LoVo (cell line): Measurements from ENCODE around the gene VWA5B2.
A peak's percentile ranks its signal among the peaks of the same experiment; 100 is the strongest.

Source experiments
- DNase-seq: peaks from one replicate; pipeline ENCODE4 v3.0.0-alpha.2; 2016; ENCODE audit warnings: low spot score

VWA5B2 gene

DNA sequence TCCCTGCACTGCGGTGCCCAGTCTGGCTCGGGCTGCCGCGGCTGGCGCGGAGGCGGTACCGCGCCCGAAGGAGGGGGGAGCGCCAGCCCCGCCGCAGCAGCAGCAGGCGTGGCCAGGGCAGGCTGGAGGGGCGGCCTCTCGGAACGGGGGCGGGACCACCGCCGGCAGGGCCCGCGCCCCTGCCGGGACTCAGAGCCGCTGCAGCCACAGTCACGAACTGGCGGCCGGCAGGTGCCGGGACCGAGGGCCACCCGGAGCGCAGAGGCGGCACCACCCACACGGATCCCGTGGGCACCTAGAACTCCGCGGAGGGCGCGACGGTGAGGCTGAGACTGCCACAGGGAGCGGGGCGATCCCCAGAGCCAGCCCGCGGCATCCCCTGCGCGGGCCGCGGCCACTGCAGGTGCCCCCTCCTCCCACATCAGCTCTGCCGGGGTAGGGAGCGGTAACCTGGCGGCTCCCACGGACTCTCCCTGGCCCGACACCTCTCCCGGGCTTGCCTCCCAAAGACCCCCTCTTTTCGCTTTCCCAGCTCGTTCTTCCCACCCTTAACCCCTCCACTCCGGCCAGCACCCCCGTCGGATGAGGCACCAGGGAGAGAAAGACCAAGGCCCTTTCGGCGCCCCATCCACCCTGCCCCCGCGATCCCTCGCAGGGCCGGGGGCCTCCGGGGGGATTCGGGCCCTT is at the start of gene VWA5B2:
Gene VWA5B2, plus strand, starts transcription at position 192 of the 687 bp plus-strand sequence. CDS start 944 bp downstream, outside the sequence.
- DNase-seq, result peak; percentile 85

DNA sequence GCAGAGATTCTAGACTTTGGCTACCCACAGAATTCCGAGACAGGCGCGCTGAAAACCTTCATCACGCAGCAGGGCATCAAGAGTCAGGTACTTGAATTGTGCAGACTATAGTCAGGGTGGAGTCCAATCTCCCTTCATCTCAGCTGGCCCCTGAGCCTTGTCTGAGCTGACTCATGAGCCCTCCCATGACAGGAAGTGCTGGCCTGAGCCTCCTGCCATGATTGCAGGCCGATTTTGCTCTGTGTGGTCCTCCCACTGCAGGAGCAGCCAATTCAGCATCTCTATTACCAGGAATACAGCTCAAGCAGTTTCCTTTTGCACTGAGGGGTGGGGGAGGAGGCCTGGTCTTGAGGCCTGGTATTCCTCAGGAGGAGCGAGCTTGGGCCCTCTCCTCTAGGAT is 49.2 kb upstream of the VWA5B2 start:
- no peak for DNase-seq

DNA sequence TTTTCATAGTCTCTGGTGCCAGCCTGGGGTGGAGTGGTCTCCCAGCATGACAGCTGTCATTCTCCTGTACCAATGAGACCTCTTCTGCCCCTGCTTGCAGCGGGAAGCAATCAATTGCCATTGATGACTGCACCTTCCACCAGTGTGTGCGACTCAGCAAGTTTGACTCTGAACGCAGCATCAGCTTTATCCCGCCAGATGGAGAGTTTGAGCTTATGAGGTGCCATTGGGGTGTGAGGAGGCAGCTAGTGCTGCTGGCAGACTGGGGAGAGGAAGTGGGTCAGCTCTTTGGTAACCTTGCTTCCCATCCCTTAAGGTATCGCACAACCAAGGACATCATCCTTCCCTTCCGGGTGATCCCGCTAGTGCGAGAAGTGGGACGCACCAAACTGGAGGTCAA is 47.8 kb upstream of the VWA5B2 start:
- DNase-seq, result no peak

DNA sequence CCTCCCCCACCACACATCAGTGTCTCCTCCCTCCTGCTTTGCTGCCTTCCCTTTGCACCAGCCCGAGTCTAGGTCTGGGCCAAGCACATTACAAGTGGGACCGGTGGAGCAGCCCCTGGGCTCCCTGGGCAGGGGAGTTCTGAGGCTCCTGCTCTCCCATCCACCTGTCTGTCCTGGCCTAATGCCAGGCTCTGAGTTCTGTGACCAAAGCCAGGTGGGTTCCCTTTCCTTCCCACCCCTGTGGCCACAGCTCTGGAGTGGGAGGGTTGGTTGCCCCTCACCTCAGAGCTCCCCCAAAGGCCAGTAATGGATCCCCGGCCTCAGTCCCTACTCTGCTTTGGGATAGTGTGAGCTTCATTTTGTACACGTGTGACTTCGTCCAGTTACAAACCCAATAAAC is 45.7 kb upstream of the VWA5B2 start:
- DNase-seq, result no peak

DNA sequence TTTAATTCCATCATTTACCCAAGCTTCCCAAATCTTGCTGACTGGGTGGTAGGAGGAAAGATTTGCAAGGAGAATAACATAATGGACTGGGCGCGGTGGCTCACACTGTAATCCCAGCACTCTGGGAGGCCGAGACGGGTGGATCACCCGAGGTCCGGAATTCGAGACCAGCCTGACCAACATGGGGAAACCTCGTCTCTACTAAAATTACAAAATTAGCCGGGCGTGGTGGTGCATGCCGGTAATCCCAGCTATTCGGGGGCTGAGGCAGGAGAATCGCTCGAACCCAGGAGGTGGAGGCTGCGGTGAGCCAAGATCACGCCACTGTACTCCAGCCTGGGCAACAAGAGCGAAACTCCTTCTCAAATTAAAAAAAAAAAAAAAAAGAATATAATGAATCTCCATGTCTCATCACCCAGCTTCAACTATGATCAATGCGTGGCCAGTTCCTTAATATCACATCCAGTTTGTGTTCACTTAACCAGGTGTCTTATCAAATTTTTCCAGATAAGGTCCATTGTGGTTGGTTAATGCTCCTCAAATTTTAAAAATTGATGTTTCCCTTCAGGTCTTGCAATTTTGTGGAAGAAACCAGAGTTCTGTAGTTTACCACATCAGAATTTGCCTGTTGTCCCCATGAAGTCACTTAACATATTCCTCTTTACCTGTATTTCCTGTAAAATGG is 44.7 kb upstream of the VWA5B2 start:
- no peak for DNase-seq

DNA sequence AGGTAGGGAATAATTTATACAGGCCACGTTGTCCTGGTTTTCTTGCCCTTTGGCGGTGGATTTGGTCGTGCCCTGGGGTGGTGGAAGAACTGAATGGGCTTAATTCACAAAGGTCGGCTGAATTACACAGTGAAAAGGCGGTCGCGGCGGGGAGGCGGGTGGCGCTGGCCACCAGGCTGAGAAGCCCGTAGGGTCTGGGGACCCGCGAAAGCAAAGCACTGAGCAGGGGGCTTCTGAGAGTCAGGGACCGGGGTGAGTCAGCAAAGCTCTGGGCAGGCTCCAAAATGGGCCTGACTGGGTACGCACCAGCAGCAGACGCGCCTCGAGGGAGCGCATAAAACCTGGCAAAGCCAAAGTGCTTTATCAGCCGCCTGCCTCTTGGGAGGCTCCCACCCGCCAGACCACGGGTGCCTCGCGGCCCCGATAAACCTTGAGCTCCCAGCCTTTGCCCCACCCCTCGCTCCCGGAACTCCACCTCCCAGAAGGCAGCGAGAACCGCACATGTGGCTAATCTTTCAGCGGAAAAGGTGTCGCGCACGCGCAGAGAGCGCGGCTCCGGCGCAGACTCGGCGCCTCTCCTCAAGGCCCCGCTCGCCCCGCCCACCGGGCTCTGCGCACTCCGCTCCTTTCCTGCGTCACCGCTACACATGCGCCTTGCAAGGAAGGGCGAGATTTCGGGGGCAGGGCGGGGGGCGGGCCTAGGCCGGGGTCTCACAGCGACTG is 43.8 kb upstream of the VWA5B2 start:
- peak; percentile 99 for DNase-seq

DNA sequence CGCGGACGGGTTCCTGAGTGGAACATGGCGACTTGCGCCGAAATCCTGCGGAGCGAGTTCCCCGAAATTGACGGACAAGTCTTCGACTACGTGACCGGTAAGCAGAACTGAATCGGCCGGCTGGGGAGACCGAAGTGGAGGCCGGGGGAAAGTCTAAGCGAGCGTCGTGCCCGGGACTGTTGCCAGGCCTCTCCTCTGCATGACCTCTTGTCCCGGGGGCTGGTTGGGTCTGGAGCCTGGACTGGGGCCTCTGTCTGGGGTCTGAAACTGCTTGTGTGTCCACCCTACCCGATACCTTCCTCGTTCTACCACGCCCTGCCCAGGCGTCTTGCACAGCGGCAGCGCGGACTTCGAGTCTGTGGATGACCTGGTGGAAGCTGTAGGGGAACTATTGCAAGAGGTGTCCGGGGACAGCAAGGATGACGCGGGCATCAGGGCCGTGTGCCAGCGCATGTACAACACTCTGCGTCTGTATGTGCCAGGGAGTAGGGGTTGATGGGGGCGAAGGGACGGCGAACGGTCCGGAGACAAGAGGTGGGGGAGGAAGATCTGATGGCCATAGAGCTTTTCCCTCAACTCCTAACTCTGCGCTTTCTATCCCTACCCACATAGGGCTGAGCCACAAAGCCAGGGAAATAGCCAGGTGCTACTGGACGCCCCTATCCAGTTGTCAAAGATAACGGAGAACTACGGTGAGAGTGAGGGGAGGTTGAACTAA is 43.0 kb upstream of the VWA5B2 start, which contains the start of gene ABCF3:
Gene ABCF3, plus strand, starts transcription at position 16 of the 718 bp plus-strand sequence. Its CDS starts 9 bp downstream, at position 25.
- no peak for DNase-seq

DNA sequence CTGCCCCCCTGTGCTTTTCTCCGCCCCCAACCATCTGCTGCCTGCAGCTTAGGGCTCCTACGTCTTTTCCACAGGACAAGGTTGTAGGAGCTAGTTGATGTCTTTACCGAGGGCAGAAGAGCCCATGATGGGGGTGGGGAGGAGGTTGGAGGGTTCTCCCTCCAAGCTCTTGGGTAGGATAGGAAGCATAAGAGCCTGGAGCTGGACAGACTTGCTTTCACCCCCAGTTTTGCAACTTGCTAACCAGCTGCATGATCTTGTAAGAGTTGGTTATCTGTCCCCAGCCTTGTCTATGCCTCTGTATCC is 42.5 kb upstream of the VWA5B2 start:
- DNase-seq, result no peak

DNA sequence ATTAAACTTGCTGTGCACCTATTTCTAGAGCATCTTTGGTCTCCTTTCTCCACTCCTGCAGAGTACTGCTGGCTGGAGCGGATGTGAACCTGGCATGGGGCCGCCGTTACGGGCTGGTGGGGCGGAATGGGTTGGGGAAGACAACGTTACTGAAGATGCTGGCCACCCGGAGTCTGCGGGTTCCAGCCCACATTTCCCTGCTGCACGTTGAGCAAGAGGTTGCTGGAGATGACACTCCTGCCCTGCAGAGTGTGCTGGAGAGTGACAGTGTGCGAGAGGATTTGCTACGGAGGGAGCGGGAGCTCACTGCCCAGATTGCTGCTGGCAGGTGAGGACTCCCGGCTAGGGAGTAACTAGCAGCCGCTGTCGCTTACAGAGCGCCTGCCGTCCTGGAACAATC is 41.3 kb upstream of the VWA5B2 start:
- no peak for DNase-seq

DNA sequence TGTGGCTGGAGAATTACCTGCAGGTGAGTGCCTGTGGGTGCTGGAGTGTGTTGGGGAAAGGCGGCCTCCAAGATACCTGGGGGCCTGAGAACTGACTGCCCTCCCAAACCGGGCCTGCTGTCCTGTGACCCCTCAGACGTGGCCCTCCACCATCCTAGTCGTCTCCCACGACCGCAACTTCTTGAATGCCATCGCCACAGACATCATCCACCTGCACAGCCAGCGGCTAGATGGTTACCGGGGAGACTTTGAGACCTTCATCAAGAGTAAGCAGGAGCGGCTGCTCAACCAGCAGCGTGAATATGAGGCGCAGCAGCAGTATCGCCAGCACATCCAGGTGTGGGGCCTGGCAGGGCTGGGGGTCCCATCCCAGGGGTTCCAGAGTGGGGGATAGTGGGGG is 40.0 kb upstream of the VWA5B2 start:
- no peak for DNase-seq

DNA sequence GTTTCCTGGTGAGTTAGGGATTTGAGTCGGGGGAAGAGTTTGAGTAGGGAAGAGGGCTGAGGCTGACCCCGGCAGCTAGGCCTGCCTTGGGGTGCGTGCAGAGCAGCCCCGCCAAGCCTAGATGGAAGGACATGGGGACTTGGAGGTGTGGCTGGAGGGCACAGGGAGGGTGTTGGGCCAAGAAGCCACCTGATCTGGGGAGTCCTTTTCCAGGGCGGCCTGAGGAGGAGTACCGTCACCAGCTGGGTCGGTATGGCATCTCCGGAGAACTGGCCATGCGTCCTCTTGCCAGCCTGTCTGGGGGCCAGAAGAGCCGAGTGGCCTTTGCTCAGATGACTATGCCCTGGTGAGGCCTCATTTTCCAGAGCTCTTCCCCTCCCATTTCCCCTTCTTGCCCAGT is 36.5 kb upstream of the VWA5B2 start:
- DNase-seq, result no peak

DNA sequence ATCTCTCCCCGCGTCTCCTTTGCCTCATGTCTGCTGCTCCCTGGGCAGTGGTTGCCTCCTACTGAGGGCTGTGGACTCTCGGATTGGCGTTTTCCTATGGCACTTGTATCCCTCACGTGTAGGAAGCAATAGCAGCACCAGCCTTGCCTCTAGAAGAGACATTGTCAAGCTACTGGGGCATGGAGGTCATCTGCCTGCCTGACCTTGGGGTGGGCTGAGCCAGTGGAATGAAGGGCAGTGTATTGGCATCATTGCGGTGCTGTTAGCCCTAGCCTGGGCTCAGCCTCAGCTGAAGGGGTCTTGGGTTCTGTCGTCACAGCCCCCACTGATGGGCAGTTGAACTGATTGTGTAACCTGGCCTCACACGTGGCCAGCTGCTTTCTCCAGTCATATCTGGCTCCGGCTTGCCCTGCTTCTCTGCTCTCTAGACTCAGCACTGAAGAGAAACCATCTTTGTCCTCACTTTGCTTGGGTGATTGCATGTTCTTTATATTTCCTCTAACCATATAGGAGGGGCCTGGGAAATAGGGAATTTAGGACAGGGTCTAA is 35.3 kb upstream of the VWA5B2 start:
- DNase-seq, result no peak

DNA sequence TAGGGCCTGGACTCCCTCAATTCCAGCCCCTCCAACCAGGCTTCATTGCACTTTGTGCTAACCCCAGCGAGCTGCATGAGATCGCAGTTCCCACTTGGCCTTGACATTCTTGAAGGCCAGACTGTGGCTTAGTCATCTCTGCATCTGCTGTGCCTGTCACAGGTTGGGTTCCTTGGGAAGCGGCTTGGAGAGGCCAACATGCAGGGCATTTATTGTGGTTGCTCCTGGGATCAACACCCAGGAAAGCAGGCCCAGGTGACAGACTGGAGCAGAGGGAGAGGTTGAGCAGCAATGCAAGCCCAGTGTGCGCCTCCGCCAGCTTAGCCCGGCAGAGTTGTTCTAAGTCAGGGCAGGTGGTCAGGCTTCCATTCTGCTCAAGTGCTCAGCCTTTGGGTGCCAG is 32.8 kb upstream of the VWA5B2 start:
- DNase-seq, result no peak

DNA sequence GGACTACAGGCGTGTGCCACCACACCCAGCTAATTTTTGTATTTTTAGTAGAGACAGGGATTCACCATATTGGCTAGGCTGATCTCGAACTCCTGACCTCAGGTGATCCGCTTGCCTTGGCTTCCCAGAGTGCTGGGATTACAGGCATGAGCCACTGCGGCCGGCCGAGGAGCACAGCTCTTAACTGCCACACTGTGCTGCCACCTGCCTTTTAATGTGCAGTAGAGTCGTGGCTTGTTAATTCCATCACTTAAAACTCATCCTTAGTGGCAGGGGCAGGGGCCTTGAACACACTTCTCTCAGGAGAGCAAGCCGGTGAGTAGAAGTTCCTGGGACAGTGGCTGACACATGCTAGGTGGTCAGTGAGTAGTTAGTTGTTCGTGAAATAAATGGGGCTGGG is 30.9 kb upstream of the VWA5B2 start:
- DNase-seq, result no peak

DNA sequence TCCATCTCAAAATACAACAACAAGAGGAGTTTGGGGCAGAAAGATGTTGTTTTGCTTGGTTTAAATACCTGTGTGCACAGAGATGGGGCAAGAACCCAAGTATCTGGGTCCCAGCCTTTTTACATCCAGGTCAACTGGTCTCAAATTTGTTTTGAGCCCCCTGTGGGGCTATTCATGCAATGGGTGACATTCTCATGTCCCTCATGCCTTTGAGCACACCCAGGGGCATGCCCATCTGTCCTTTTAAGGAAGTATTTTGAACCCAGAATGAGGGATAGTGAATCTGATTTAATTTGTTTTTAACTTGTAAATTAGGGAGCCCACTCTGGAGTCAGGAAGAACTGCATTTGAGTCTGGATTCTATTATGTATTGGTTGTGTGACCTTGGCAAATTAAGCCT is 28.6 kb upstream of the VWA5B2 start:
- no peak for DNase-seq

DNA sequence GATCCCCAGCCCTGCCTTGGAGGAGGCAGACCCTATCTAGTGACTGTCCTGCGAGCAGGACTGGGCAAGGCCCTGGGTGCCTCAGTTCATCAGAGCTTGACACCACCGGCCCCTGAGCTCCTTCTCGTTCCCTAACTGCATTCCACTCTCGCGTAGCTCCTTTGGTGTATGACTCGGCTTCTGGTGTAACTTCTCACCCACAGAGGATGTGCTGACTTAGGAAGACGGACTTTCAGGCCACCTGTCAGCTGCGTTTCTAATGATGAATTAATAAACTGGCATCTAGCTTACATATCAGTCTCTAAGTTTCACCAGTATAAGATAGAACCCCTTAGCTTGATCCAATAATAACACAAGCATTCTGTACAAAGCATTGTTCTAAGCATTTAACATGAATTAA is 25.9 kb upstream of the VWA5B2 start:
- DNase-seq, result no peak

DNA sequence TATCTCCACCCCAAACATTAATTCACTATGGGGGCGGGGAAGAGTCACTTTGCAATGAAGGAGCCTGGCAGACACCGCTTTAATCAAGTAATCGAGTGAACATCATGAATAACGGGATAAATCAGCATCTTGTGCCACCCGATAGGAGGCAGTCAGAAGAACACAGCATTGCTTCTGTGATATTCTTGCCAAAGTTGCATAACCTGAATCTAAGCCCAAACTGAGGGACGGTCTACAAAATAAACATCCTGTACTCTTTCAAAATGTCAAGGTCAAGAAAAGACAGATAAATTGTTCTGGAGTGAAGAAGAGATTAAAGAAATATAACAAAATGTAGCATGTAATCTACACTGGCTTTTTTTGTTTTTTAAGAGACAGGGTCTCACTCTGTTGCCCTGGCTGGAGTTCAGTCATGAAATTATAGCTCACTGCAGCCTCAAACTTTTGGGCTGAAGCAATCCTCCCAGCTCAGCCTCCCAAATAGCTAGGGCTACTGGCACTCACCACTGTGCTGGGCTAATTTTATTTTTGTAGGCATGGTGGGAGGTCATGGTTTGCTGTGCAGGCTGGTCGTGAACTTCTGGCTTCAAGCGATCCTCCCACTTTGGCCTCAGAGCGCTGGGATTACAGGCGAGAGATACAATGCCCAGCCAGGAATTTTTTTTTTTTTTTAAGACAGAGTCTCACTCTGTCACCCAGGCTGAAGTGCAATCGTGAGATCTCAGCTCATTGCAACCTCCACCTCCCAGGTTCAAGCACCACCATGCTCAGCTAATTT is 20.1 kb upstream of the VWA5B2 start:
- DNase-seq, result no peak

DNA sequence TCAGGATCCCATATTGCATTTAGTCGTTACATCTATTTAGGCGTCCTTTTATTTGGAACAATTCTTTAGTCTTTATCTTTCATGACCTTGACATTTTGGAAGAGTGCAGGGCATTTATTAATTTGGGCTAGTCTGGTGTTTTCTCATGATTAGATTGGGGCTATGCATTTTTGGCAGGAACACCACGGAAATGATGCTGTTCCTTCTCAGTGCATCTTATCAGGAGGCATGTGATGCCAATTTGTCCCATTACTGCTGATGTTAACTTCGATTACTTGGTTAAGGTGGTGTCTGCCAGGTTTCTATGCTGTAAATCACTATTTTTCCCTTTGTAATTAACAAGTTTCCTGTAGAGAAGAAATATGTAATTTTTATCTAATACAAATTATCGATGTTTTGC is 18.1 kb upstream of the VWA5B2 start:
- no peak for DNase-seq

DNA sequence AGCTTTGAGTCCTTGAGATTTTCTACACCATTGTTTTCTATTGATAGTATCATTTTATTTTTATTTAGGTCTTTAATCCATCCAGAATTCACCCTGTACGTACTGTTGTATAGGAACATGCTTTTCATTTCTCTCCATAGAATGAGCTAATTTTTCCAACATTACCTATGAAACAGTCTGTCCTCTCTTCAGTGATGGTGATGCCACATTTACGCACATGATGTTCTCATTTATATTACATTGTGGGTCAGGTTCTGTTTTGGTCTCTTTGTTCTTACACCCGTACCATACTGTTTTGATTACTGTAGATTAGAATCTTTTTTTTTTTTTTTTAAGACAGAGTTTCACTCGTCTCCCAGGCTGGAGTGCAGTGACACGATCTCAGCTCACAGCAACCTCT is 17.7 kb upstream of the VWA5B2 start:
- DNase-seq, result no peak

DNA sequence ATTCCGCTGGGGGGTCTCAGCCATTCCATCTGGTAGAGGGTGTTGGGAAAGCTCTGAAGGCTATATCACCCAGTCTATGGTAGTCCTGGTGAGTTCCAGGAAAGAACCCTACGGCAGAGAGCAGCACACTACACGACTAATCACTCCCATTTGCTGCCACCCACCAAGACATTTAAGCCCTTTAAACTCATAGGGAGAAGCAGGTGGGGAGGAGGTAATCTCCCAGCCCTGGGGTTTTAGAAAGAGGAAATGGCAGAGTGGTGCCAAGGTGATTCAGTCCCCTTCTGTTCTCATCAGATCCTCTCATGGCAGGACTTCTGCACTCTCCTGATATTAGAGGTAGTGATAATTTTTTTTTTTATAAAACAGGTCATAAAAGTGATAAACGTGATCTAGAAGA is 10.6 kb upstream of the VWA5B2 start:
- no peak for DNase-seq

DNA sequence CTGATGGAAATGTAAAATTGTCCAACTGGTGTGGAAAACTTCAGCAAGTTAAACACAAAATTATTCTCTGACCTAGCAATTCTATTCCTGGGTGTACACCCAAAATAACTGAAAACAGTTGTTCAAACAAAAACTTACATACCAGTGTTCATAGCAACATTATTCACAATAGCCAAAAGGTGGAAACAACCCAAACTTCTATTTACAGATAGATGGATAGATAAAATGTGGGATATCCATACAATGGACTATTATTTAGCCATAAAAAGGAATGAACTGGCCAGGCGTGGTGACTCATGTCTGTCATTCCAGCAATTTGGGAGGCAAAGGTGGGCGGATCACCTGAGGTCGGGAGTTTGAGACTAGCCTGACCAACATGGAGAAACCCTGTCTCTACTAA is 6.9 kb upstream of the VWA5B2 start:
- DNase-seq, result no peak

DNA sequence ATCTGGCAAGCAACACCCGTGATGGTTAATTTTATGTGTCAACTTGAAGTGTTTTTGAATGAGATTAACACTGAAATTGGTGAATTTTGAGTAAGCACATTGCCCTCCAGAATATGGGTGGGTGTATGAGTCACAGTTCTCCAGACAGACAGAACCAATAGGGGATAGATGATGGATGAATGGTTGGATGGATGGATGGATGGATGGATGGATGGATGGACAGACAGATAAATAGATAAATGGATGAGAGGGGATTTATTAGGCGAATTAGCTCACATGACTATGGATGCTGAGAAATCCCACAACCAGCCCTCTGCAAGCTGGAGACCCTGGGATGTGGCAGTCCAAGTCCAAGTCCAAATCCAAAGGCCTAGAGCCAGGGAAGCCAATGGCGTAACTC is 5.4 kb upstream of the VWA5B2 start:
- no peak for DNase-seq
